Activated CD4-positive, alpha-beta memory T cell treated with anti-CD3 and anti-CD28 coated beads, Interleukin-2, amount 10 ng/mL, durations not matched to agents 7 days and 5 days (primary cell): ENCODE data around the gene PPP1R12C. TPM values are rescaled to one million over a fixed set of nuclear protein-coding genes. Genes with fewer than 3 reads are reported as not detected.
A peak's percentile ranks its signal among the peaks of the same experiment; 100 is the strongest.
"Not testable (repeated sequence)": the region's sequence is repeated elsewhere in the genome, so short reads cannot be mapped to it uniquely, and the experiment has no call there.

Experiments used
- CTCF ChIA-PET: fragments of 350-600 bp; sonication (Branson Sonifier 250); formaldehyde crosslinking; loops from one replicate; lab custom pipeline; 2021; ENCODE audit warnings: antibody characterized with exemption, inconsistent platforms; lab: Charles Lee
- POLR2A ChIA-PET: fragments of 350-600 bp; sonication (Branson Sonifier 250); formaldehyde crosslinking; loops from one replicate; lab custom pipeline; 2021; ENCODE audit warnings: antibody characterized with exemption; lab: Charles Lee
- DNase-seq: peaks from one replicate; pipeline ENCODE4 v3.0.0-alpha.2; 2020
- H3K27ac Mint-ChIP-seq: one replicate; pipeline ENCODE4 v1.8.0; 2021; ENCODE audit warnings: mild to moderate bottlenecking, mixed read lengths
- H3K27me3 Mint-ChIP-seq: one replicate; pipeline ENCODE4 v1.8.0; 2021; ENCODE audit warnings: mixed read lengths
- H3K36me3 Mint-ChIP-seq: one replicate; pipeline ENCODE4 v1.8.0; 2021; ENCODE audit warnings: low read depth, mixed read lengths
- H3K4me1 Mint-ChIP-seq: one replicate; pipeline ENCODE4 v1.8.0; 2021; ENCODE audit warnings: mixed read lengths
- H3K4me3 Mint-ChIP-seq: one replicate; pipeline ENCODE4 v1.8.0; 2021; ENCODE audit warnings: mild to moderate bottlenecking, mixed read lengths
- H3K9me3 Mint-ChIP-seq: one replicate; pipeline ENCODE4 v1.8.0; 2021; ENCODE audit warnings: mixed read lengths
- total RNA-seq, 2 experiments: library from RNA; stranded (reverse); gene quantifications; one replicate each; pipeline ENCODE4 v1.2.3, GENCODE V29; 2021

PPP1R12C gene
- total RNA-seq, 2 experiments from 2014 or later, result 132 to 134 TPM

- ChIA-PET CTCF (no interaction called here), POLR2A (no interaction called here)
- Mint-ChIP-seq H3K4me1 (peaks cover 21% of the 10 kb centered on the region), H3K9me3 (peaks cover 11% of the 10 kb centered on the region), H3K27ac (no peak overlapping the region), H3K27me3 (peaks cover 23% of the 10 kb centered on the region), H3K36me3 (no peaks in the 10 kb centered on the region), H3K4me3 (no peak overlapping the region)
- DNase-seq, result peak; percentile 39
These were observed 39.0 kb upstream of the PPP1R12C start for GRCh38 chr19:55156202-55157063.

GRCh38 chr19:55155784-55156183 is 38.3 kb upstream of the PPP1R12C start:
- peaks cover 21% of the 10 kb centered on the region for H3K4me1 Mint-ChIP-seq
- DNase-seq, H3K36me3 Mint-ChIP-seq, H3K4me3 Mint-ChIP-seq, H3K27ac Mint-ChIP-seq, POLR2A ChIA-PET, CTCF ChIA-PET: not testable (repeated sequence)
- H3K27me3 Mint-ChIP-seq, result peaks cover 24% of the 10 kb centered on the region
- H3K9me3 Mint-ChIP-seq, result peaks cover 11% of the 10 kb centered on the region

- DNase-seq, result no peak
- Mint-ChIP-seq H3K27me3 (peaks cover 32% of the 10 kb centered on the region), H3K36me3 (no peaks in the 10 kb centered on the region), H3K27ac (no peak overlapping the region), H3K4me3 (no peak overlapping the region), H3K4me1 (peaks cover 21% of the 10 kb centered on the region), H3K9me3 (peaks cover 11% of the 10 kb centered on the region)
- ChIA-PET CTCF (no interaction called here), POLR2A (no interaction called here)
These were observed 36.3 kb upstream of the PPP1R12C start for GRCh38 chr19:55153652-55154264.

- ChIA-PET POLR2A (no interaction called here), CTCF (interaction anchor here (2.1 kb wide), 1 partner anchor 8 kb away, joined by 12 read pairs; no protein-coding TSS in a partner anchor)
- Mint-ChIP-seq H3K9me3 (peaks cover 11% of the 10 kb centered on the region), H3K27me3 (peaks cover 33% of the 10 kb centered on the region), H3K4me1 (peaks cover 21% of the 10 kb centered on the region), H3K4me3 (no peak overlapping the region), H3K27ac (peak overlapping the region; percentile 69), H3K36me3 (no peaks in the 10 kb centered on the region)
- DNase-seq, result no peak
These were observed 34.6 kb upstream of the PPP1R12C start for GRCh38 chr19:55152017-55152416.

- POLR2A ChIA-PET, result no interaction called here
- Mint-ChIP-seq H3K27ac (no peak within 1 kb of the TSS), H3K4me3 (no peak within 1 kb of the TSS)
These were observed 31.9 kb upstream of the PPP1R12C start, which contains the start of gene TNNT1 for GRCh38 chr19:55149078-55150003. TSS of gene TNNT1 (minus strand) at chr19:55149206. CDS start at chr19:55147157, 2,049 bp downstream.

GRCh38 chr19:55147545-55148251 is 30.3 kb upstream of the PPP1R12C start:
- ChIA-PET POLR2A (no interaction called here), CTCF (interaction anchor here (1.1 kb wide), 1 partner anchor 87 kb away, joined by 3 read pairs; no protein-coding TSS in a partner anchor)
- DNase-seq, result no peak
- peaks cover 46% of the 10 kb centered on the region for H3K27me3 Mint-ChIP-seq
- H3K4me3 Mint-ChIP-seq, result no peak overlapping the region
- peaks cover 7% of the 10 kb centered on the region for H3K9me3 Mint-ChIP-seq
- H3K27ac Mint-ChIP-seq, result no peak overlapping the region
- no peaks in the 10 kb centered on the region for H3K36me3 Mint-ChIP-seq
- peaks cover 13% of the 10 kb centered on the region for H3K4me1 Mint-ChIP-seq

More at GRCh38 chr19:55149078-55150003, 31.9 kb upstream of the PPP1R12C start, which contains the start of gene TNNT1:
- CTCF ChIA-PET, result no interaction called here
- Mint-ChIP-seq H3K9me3 (peaks cover 9% of the 10 kb centered on the region), H3K36me3 (no peaks in the 10 kb centered on the region), H3K4me1 (peaks cover 21% of the 10 kb centered on the region), H3K27me3 (peaks cover 38% of the 10 kb centered on the region)
- DNase-seq, result no peak

- H3K9me3 Mint-ChIP-seq, result peaks cover under 1% of the 10 kb centered on the region
- ChIA-PET CTCF (interaction anchor here (0.5 to 1.1 kb wide), 4 partner anchors 13 to 357 kb away, joined by 3 to 6 read pairs (median 4); no protein-coding TSS in a partner anchor), POLR2A (no interaction called here)
- H3K4me3 Mint-ChIP-seq, result no peak overlapping the region
- no peaks in the 10 kb centered on the region for H3K36me3 Mint-ChIP-seq
- H3K4me1 Mint-ChIP-seq, result peaks cover 6% of the 10 kb centered on the region
- no peak overlapping the region for H3K27ac Mint-ChIP-seq
- peaks cover 49% of the 10 kb centered on the region for H3K27me3 Mint-ChIP-seq
- DNase-seq, result no peak
These were observed 29.4 kb upstream of the PPP1R12C start for GRCh38 chr19:55146705-55147273.

- no peaks in the 10 kb centered on the region for H3K36me3 Mint-ChIP-seq
- peaks cover 7% of the 10 kb centered on the region for H3K4me1 Mint-ChIP-seq
- CTCF ChIA-PET, result interaction anchor here (0.5 to 0.8 kb wide), 3 partner anchors 14 to 358 kb away, joined by 4 to 6 read pairs (median 5); no protein-coding TSS in a partner anchor
- H3K27me3 Mint-ChIP-seq, result peaks cover 49% of the 10 kb centered on the region
- H3K27ac Mint-ChIP-seq, result no peak overlapping the region
- no peaks in the 10 kb centered on the region for H3K9me3 Mint-ChIP-seq
- no peak overlapping the region for H3K4me3 Mint-ChIP-seq
- POLR2A ChIA-PET, result no interaction called here
- DNase-seq, result peak; percentile 38
These were observed 28.8 kb upstream of the PPP1R12C start for GRCh38 chr19:55146078-55146704.

- POLR2A ChIA-PET, result no interaction called here
- no peaks in the 10 kb centered on the region for H3K9me3 Mint-ChIP-seq
- peaks cover 45% of the 10 kb centered on the region for H3K27me3 Mint-ChIP-seq
- CTCF ChIA-PET, result interaction anchor here (2.3 kb wide), 1 partner anchor 359 kb away, joined by 6 read pairs; no protein-coding TSS in a partner anchor
- H3K36me3 Mint-ChIP-seq, result no peaks in the 10 kb centered on the region
- DNase-seq, result no peak
- no peak overlapping the region for H3K27ac Mint-ChIP-seq
- no peak overlapping the region for H3K4me3 Mint-ChIP-seq
- peaks cover 9% of the 10 kb centered on the region for H3K4me1 Mint-ChIP-seq
These were observed 27.8 kb upstream of the PPP1R12C start for GRCh38 chr19:55145232-55145631.

- POLR2A ChIA-PET, result no interaction called here
- H3K27me3 Mint-ChIP-seq, result peaks cover 25% of the 10 kb centered on the region
These were observed 24.3 kb upstream of the PPP1R12C start for GRCh38 chr19:55141696-55142095.

GRCh38 chr19:55137915-55138314 is 20.5 kb upstream of the PPP1R12C start:
- H3K4me1 Mint-ChIP-seq, result peaks cover 3% of the 10 kb centered on the region
- no peaks in the 10 kb centered on the region for H3K9me3 Mint-ChIP-seq
- no peak for DNase-seq
- no peaks in the 10 kb centered on the region for H3K36me3 Mint-ChIP-seq
- H3K27me3 Mint-ChIP-seq, result peaks cover 9% of the 10 kb centered on the region
- ChIA-PET CTCF (interaction anchor here (0.6 to 0.7 kb wide), 2 partner anchors 142 to 266 kb away, joined by 3 read pairs; partner anchors contain the start of gene HSPBP1), POLR2A (no interaction called here)
- no peak overlapping the region for H3K4me3 Mint-ChIP-seq
- no peak overlapping the region for H3K27ac Mint-ChIP-seq

More at GRCh38 chr19:55141696-55142095, 24.3 kb upstream of the PPP1R12C start:
- Mint-ChIP-seq H3K4me1 (peaks cover 9% of the 10 kb centered on the region), H3K9me3 (no peaks in the 10 kb centered on the region), H3K36me3 (no peaks in the 10 kb centered on the region), H3K4me3 (no peak overlapping the region), H3K27ac (no peak overlapping the region)
- CTCF ChIA-PET, result interaction anchor here (0.6 to 3.9 kb wide), 22 partner anchors 9 to 490 kb away, joined by 3 to 31 read pairs (median 4); partner anchors contain the start of genes PPP1R12C, TMEM238 and UBE2S
- DNase-seq, result no peak
